ENCODE measurements around the gene FXR2. TPM values are rescaled to one million over a fixed set of nuclear protein-coding genes. Genes with fewer than 3 reads are reported as not detected.

Gene FXR2
- total and polyA plus RNA-seq, 9 of the 15 experiments (the other 6 are each of a cell fraction or from before 2014, with no cell fraction given) = 2.0 to 49.3 (median 24.5) TPM

GRCh38 chr17:7572338-7572587 is 42.4 kb downstream of the FXR2 start (continued):
- TF ChIP-seq MGA (IDR thresholded peaks at IDR 0.05) = peak; percentile 90

All from K562 (cell line).